HCT116 (cell line): ENCODE data around the gene XKR7. TPM values are rescaled to one million over a fixed set of nuclear protein-coding genes. Genes with fewer than 3 reads are reported as not detected.

Experiments
- ATAC-seq: fragments of 200-7000 bp; cut with Tn5 transposase; 2 replicates; pipeline ENCODE4 v1.9.1; 2020; ENCODE audit warnings: mild to moderate bottlenecking, moderate library complexity
- BruUV-seq: library from RNA; stranded (reverse); fragments of 400-500 nt; replicated peaks from 2 replicates; lab custom pipeline; 2021; lab: Mats Ljungman, UMichigan
- CTCF ChIA-PET: fragments of 300-600 bp; sonication (Branson Sonifier 250); formaldehyde crosslinking; loops from one replicate; lab custom pipeline; 2021; ENCODE audit warnings: antibody characterized with exemption; lab: Charles Lee
- POLR2A ChIA-PET: fragments of 300-600, 350-600 bp; sonication (Branson Sonifier 250); formaldehyde crosslinking; loops from one replicate; lab custom pipeline; 2021; ENCODE audit warnings: antibody characterized with exemption; lab: Charles Lee
- RAD21 ChIA-PET, 2 experiments: fragments of 300-600 bp; sonication (Branson Sonifier 250); formaldehyde crosslinking; loops; one replicate each; lab custom pipeline; 2023; ENCODE audit warnings: low total read pairs in 2 of 2; ENCODE audit not compliant: uncharacterized antibody in 2 of 2, unreplicated experiment in 2 of 2, low non-redundant PET in 1 of 2; lab: Charles Lee
- DNase-seq: peaks from one replicate; pipeline ENCODE4 v3.0.0-alpha.2; 2010; ENCODE audit warnings: low read depth, low spot score
- H2AFZ ChIP-seq: fragments of 200-600 bp; shearing (Covaris generic), sonication (generic); 2 replicates; pipeline ENCODE4 v1.6.1; 2017; ENCODE audit warnings: low read depth, mixed run types, mixed read lengths, antibody characterized with exemption, low read length; ENCODE audit not compliant: poor library complexity, severe bottlenecking
- H3K27ac ChIP-seq: 2 replicates; pipeline ENCODE4 v1.5.1; 2012; ENCODE audit warnings: low read depth, low read length
- H3K27me3 ChIP-seq: fragments of 200-600 bp; sonication (generic); 2 replicates; pipeline ENCODE4 v1.6.1; 2016; ENCODE audit warnings: mixed run types, low read length, mixed read lengths; ENCODE audit not compliant: insufficient read depth
- H3K36me3 ChIP-seq, 2 experiments: fragments of 200-500 bp in 1 of 2; fragments of 200-600 bp in 1 of 2; sonication (Bioruptor generic) in 1 of 2; sonication (generic) in 1 of 2; 2 replicates each; pipeline versions ENCODE4 v1.5.1 to v1.6.1; 2014 to 2016; ENCODE audit warnings: low read length in 2 of 2, inconsistent platforms in 1 of 2, mixed read lengths in 1 of 2, mixed run types in 1 of 2; ENCODE audit not compliant: insufficient read depth in 2 of 2, control insufficient read depth in 1 of 2
- H3K4me1 ChIP-seq, 2 experiments: fragments of 200-600 bp in 1 of 2; sonication (generic) in 1 of 2; 2 replicates each; pipeline versions ENCODE4 v1.5.1 to v1.6.1; 2012 to 2017; ENCODE audit warnings: low read length in 2 of 2, inconsistent platforms in 1 of 2, mild to moderate bottlenecking in 1 of 2, mixed read lengths in 1 of 2, mixed run types in 1 of 2, moderate library complexity in 1 of 2; ENCODE audit not compliant: insufficient read depth in 2 of 2, control insufficient read depth in 1 of 2
- H3K4me2 ChIP-seq: fragments of 200-600 bp; sonication (generic); 2 replicates; pipeline ENCODE4 v1.6.1; 2017; ENCODE audit warnings: mixed run types, low read length, mixed read lengths
- H3K4me3 ChIP-seq, 2 experiments: fragments of 200-600 bp in 1 of 2; sonication (generic) in 1 of 2; replicated peaks in 1 of 2; 2 replicates each; pipeline ENCODE4 v1.5.1; 2011 to 2016; ENCODE audit warnings: low read length in 2 of 2, control low read depth in 1 of 2, low read depth in 1 of 2, mild to moderate bottlenecking in 1 of 2, mixed read lengths in 1 of 2, mixed run types in 1 of 2
- H3K79me2 ChIP-seq: fragments of 200-600 bp; sonication (generic); 2 replicates; pipeline ENCODE4 v1.6.1; 2017; ENCODE audit warnings: mild to moderate bottlenecking, mixed run types, low read length, moderate library complexity, mixed read lengths; ENCODE audit not compliant: insufficient read depth
- H3K9ac ChIP-seq: fragments of 200-600 bp; sonication (generic); 2 replicates; pipeline ENCODE4 v1.6.1; 2016; ENCODE audit warnings: low read length, mixed read lengths
- H3K9me2 ChIP-seq: fragments of 200-600 bp; sonication (generic), shearing (Covaris generic); 2 replicates; pipeline ENCODE4 v1.6.1; 2017; ENCODE audit warnings: mixed run types, mild to moderate bottlenecking, moderate library complexity; ENCODE audit not compliant: insufficient read depth
- H3K9me3 ChIP-seq, 2 experiments: fragments of 200-500 bp in 1 of 2; fragments of 200-600 bp in 1 of 2; sonication (Bioruptor generic) in 1 of 2; sonication (generic) in 1 of 2; 2 replicates each; pipeline ENCODE4 v1.6.1; 2014 to 2017; ENCODE audit warnings: low read length in 2 of 2, mixed read lengths in 2 of 2, inconsistent platforms in 1 of 2, low read depth in 1 of 2, mild to moderate bottlenecking in 1 of 2, mixed run types in 1 of 2, moderate library complexity in 1 of 2; ENCODE audit not compliant: control insufficient read depth in 1 of 2, insufficient read depth in 1 of 2
- H4K20me1 ChIP-seq: fragments of 200-600 bp; sonication (generic), shearing (Covaris generic); 2 replicates; pipeline ENCODE4 v1.6.1; 2017; ENCODE audit warnings: mixed run types, mild to moderate bottlenecking, moderate library complexity; ENCODE audit not compliant: insufficient read depth
- CEBPB ChIP-seq: IDR thresholded peaks from 2 replicates; pipeline ENCODE4 v1.6.1; 2012; ENCODE audit warnings: low read depth
- ELF1 ChIP-seq: IDR thresholded peaks from 2 replicates; pipeline ENCODE4 v1.6.1; 2012; ENCODE audit warnings: low read depth, borderline replicate concordance
- EZH2 ChIP-seq: fragments of 200-600 bp; sonication (generic); IDR thresholded peaks from 2 replicates; pipeline ENCODE4 v1.6.1; 2017; ENCODE audit warnings: antibody characterized with exemption, mixed run types
- EZH2phosphoT487 ChIP-seq: fragments of 200-600 bp; IDR thresholded peaks from 2 replicates; pipeline ENCODE4 v1.6.1; 2018; ENCODE audit warnings: antibody characterized with exemption, borderline replicate concordance
- SRF ChIP-seq: IDR thresholded peaks from 2 replicates; pipeline ENCODE4 v1.6.1; 2012; ENCODE audit warnings: low read depth
- intact Hi-C: fragments of 100-400 bp; cut with micrococcal nuclease; formaldehyde crosslinking; loops from 2 replicates; pipeline ENCODE4 v1.10.0; 2022
- total RNA-seq: library from RNA; stranded (reverse); gene quantifications from one replicate; pipeline ENCODE4 v1.2.1, GENCODE V29; 2021; ENCODE audit not compliant: unreplicated experiment
- TF ChIP-seq, protein P1 (sequence below): IDR thresholded peaks from 2 replicates; pipeline ENCODE4 v1.6.1; 2012; ENCODE audit warnings: low read depth
- TF ChIP-seq, protein P2 (sequence below), 3 experiments: fragments of 200-600 bp in 1 of 3; sonication (generic) in 1 of 3; IDR thresholded peaks in 2 of 3; conservative IDR thresholded peaks in 1 of 3; 2 replicates each; pipeline ENCODE4 v1.5.1; 2012 to 2017; ENCODE audit warnings: low read depth in 2 of 3, low read length in 2 of 3, antibody characterized with exemption in 1 of 3, borderline replicate concordance in 1 of 3, control low read depth in 1 of 3, mild to moderate bottlenecking in 1 of 3, mixed read lengths in 1 of 3, mixed run types in 1 of 3, moderate library complexity in 1 of 3; ENCODE audit not compliant: insufficient read depth in 1 of 3

Gene XKR7
- total RNA-seq, 1 experiment from 2014 or later, result not detected

GRCh38 chr20:31996996-31997395 lies 29.0 kb downstream of the XKR7 start:
- no peaks in the 10 kb centered on the region for H3K9me3 ChIP-seq
- ChIA-PET CTCF (no interaction called here), RAD21 (no interaction called here), POLR2A (no interaction called here)
- H3K27me3 ChIP-seq, result peaks cover 24% of the 10 kb centered on the region; the same call in 1 of the 2 replicates
- DNase-seq (no peak), ATAC-seq (no peak)
- H3K4me2 ChIP-seq, result no peak overlapping the region
- H3K9ac ChIP-seq, result no peak overlapping the region
- H3K4me3 ChIP-seq, result no peak overlapping the region
- no peaks in the 10 kb centered on the region for H4K20me1 ChIP-seq
- no peak overlapping the region for H2AFZ ChIP-seq
- no peak for TF ChIP-seq EZH2
- TF ChIP-seq ELF1, result no peak
- TF ChIP-seq EZH2phosphoT487, result no peak
- TF ChIP-seq CEBPB, result no peak
- TF ChIP-seq SRF, result no peak
- TF ChIP-seq, protein P1, sequence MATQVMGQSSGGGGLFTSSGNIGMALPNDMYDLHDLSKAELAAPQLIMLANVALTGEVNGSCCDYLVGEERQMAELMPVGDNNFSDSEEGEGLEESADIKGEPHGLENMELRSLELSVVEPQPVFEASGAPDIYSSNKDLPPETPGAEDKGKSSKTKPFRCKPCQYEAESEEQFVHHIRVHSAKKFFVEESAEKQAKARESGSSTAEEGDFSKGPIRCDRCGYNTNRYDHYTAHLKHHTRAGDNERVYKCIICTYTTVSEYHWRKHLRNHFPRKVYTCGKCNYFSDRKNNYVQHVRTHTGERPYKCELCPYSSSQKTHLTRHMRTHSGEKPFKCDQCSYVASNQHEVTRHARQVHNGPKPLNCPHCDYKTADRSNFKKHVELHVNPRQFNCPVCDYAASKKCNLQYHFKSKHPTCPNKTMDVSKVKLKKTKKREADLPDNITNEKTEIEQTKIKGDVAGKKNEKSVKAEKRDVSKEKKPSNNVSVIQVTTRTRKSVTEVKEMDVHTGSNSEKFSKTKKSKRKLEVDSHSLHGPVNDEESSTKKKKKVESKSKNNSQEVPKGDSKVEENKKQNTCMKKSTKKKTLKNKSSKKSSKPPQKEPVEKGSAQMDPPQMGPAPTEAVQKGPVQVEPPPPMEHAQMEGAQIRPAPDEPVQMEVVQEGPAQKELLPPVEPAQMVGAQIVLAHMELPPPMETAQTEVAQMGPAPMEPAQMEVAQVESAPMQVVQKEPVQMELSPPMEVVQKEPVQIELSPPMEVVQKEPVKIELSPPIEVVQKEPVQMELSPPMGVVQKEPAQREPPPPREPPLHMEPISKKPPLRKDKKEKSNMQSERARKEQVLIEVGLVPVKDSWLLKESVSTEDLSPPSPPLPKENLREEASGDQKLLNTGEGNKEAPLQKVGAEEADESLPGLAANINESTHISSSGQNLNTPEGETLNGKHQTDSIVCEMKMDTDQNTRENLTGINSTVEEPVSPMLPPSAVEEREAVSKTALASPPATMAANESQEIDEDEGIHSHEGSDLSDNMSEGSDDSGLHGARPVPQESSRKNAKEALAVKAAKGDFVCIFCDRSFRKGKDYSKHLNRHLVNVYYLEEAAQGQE, result no peak
- TF ChIP-seq, protein P2, sequence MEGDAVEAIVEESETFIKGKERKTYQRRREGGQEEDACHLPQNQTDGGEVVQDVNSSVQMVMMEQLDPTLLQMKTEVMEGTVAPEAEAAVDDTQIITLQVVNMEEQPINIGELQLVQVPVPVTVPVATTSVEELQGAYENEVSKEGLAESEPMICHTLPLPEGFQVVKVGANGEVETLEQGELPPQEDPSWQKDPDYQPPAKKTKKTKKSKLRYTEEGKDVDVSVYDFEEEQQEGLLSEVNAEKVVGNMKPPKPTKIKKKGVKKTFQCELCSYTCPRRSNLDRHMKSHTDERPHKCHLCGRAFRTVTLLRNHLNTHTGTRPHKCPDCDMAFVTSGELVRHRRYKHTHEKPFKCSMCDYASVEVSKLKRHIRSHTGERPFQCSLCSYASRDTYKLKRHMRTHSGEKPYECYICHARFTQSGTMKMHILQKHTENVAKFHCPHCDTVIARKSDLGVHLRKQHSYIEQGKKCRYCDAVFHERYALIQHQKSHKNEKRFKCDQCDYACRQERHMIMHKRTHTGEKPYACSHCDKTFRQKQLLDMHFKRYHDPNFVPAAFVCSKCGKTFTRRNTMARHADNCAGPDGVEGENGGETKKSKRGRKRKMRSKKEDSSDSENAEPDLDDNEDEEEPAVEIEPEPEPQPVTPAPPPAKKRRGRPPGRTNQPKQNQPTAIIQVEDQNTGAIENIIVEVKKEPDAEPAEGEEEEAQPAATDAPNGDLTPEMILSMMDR (IDR thresholded peaks at IDR 0.05 in 2 of 3, conservative IDR thresholded peaks at IDR 0.05 in 1 of 3; ENCODE audit: borderline replicate concordance in 1 of 3, insufficient read depth in 1 of 3, low read depth in 2 of 3, low read length in 2 of 3), result no peak
- no peaks in the 10 kb centered on the region for H3K9me2 ChIP-seq
- H3K4me1 ChIP-seq, result no peaks in the 10 kb centered on the region
- H3K79me2 ChIP-seq, result no peaks in the 10 kb centered on the region
- intact Hi-C loops, result no loop called here
- H3K36me3 ChIP-seq, result no peaks in the 10 kb centered on the region
- H3K27ac ChIP-seq, result no peak overlapping the region
- BruUV-seq, result no TSS peak
